SIG-M5 treated with dmso at 0.1 percent for 504 hours (cell line): ENCODE results near the gene CDK16.
"Not testable (repeated sequence)": the region's sequence is repeated elsewhere in the genome, so short reads cannot be mapped to it uniquely, and the experiment has no call there.

ENCODE experiments used
- DNase-seq: peaks from one replicate; lab custom pipeline; 2025; ENCODE audit not compliant: unreplicated experiment; lab: John Stamatoyannopoulos, UW

Gene CDK16

GRCh38 chrX:47247206-47247998, 28.9 kb downstream of the CDK16 start:
- no peak for DNase-seq

GRCh38 chrX:47247999-47248320, 29.5 kb downstream of the CDK16 start:
- DNase-seq, result no peak

- DNase-seq, result no peak
These were observed 30.1 kb downstream of the CDK16 start for GRCh38 chrX:47248576-47248975.

GRCh38 chrX:47250017-47250347, 31.5 kb downstream of the CDK16 start:
- DNase-seq, result no peak

GRCh38 chrX:47257620-47258019, 39.1 kb downstream of the CDK16 start:
- DNase-seq, result not testable (repeated sequence)

- DNase-seq, result peak; percentile 20
These were observed 46.1 kb downstream of the CDK16 start for GRCh38 chrX:47264483-47265173.

GRCh38 chrX:47266643-47267042, 48.2 kb downstream of the CDK16 start:
- no peak for DNase-seq

GRCh38 chrX:47272013-47272408, 53.5 kb downstream of the CDK16 start:
- DNase-seq, result no peak

- no peak for DNase-seq
These were observed 54.7 kb downstream of the CDK16 start for GRCh38 chrX:47273011-47273730.

GRCh38 chrX:47278691-47279090, 60.2 kb downstream of the CDK16 start:
- DNase-seq, result no peak
